Measurements from ENCODE around the gene CSTPP1.
"Not testable (repeated sequence)": the region's sequence is repeated elsewhere in the genome, so short reads cannot be mapped to it uniquely, and the experiment has no call there.

CSTPP1 gene

GRCh38 chr11:46913484-46913883, 23.1 kb upstream of the CSTPP1 start:
- peak; percentile 84 for DNase-seq

- peak; percentile 93 for DNase-seq
Observed at GRCh38 chr11:46914363-46914762, 22.2 kb upstream of the CSTPP1 start.

- no peak for DNase-seq
Observed at GRCh38 chr11:46914910-46915309, 21.7 kb upstream of the CSTPP1 start.

- peak; percentile 87 for DNase-seq
Observed at GRCh38 chr11:46916286-46917108, 20.1 kb upstream of the CSTPP1 start.

GRCh38 chr11:46917109-46917761, 19.3 kb upstream of the CSTPP1 start:
- no peak for DNase-seq

GRCh38 chr11:46917762-46918082, 18.8 kb upstream of the CSTPP1 start:
- no peak for DNase-seq

- peak; percentile 67 for DNase-seq
Observed at GRCh38 chr11:46918083-46918787, 18.3 kb upstream of the CSTPP1 start, which contains the start of gene LRP4. LRP4 (minus strand) TSS chr11:46918550; CDS start chr11:46918379, 171 bp downstream.

GRCh38 chr11:46918788-46919513, 17.6 kb upstream of the CSTPP1 start:
- DNase-seq = no peak

- peak; percentile 90 for DNase-seq
Observed at GRCh38 chr11:46920755-46921154, 15.8 kb upstream of the CSTPP1 start.

- not testable (repeated sequence) for DNase-seq
Observed at GRCh38 chr11:46927928-46928327, 8.6 kb upstream of the CSTPP1 start.

GRCh38 chr11:46928701-46929100, 7.9 kb upstream of the CSTPP1 start:
- DNase-seq = not testable (repeated sequence)

GRCh38 chr11:46930089-46930488, 6.5 kb upstream of the CSTPP1 start:
- DNase-seq = no peak

GRCh38 chr11:46942172-46942571, 5.6 kb downstream of the CSTPP1 start:
- DNase-seq = no peak

- DNase-seq = no peak
Observed at GRCh38 chr11:46944356-46945075, 8.0 kb downstream of the CSTPP1 start.

- no peak for DNase-seq
Observed at GRCh38 chr11:46947399-46948077, 11.0 kb downstream of the CSTPP1 start.

GRCh38 chr11:46948378-46949131, 12.0 kb downstream of the CSTPP1 start:
- no peak for DNase-seq

- DNase-seq = no peak
Observed at GRCh38 chr11:46949297-46949696, 12.7 kb downstream of the CSTPP1 start.

- DNase-seq = no peak
Observed at GRCh38 chr11:46951864-46952263, 15.3 kb downstream of the CSTPP1 start.

- no peak for DNase-seq
Observed at GRCh38 chr11:46952553-46952952, 16.0 kb downstream of the CSTPP1 start.

GRCh38 chr11:46953093-46953492, 16.5 kb downstream of the CSTPP1 start:
- no peak for DNase-seq

GRCh38 chr11:46958777-46959176, 22.2 kb downstream of the CSTPP1 start:
- DNase-seq = no peak
